SK-N-SH (cell line): Measurements from ENCODE around the gene CHST12. TPM values are rescaled to one million over a fixed set of nuclear protein-coding genes. Genes with fewer than 3 reads are reported as not detected.
"Not testable (repeated sequence)": the region's sequence is repeated elsewhere in the genome, so short reads cannot be mapped to it uniquely, and the experiment has no call there.

Experiments used
- CTCF ChIA-PET: fragments of 300-600, 350-600 bp; formaldehyde crosslinking; extraction: SDS; loops from one replicate; lab custom pipeline; 2021; lab: Yijun Ruan, JAX
- POLR2A ChIA-PET: fragments of 350-600 bp; sonication (Branson Sonifier 250); formaldehyde crosslinking; extraction: SDS; loops from one replicate; lab custom pipeline; 2020; ENCODE audit warnings: antibody characterized with exemption, inconsistent platforms; lab: Yijun Ruan, JAX
- DNase-seq: peaks from one replicate; pipeline ENCODE4 v3.0.0; 2012
- H2AFZ ChIP-seq: fragments of 200-600 bp; sonication (generic); 2 replicates; pipeline ENCODE4 v1.8.1; 2016; ENCODE audit warnings: antibody characterized with exemption, mild to moderate bottlenecking, low read depth
- H3F3A ChIP-seq: fragments of 200-600 bp; sonication (generic); replicated peaks from 2 replicates; pipeline ENCODE3; 2016; ENCODE audit warnings: antibody characterized with exemption, mild to moderate bottlenecking; ENCODE audit not compliant: insufficient read depth
- H3K27ac ChIP-seq, 2 experiments: fragments of 200-500 bp in 1 of 2; fragments of 200-600 bp in 1 of 2; sonication (Bioruptor generic) in 1 of 2; sonication (generic), shearing (Covaris generic) in 1 of 2; 2 replicates each; pipeline versions ENCODE4 v1.5.1 to v1.6.1; 2014 to 2016; ENCODE audit warnings: low read depth in 2 of 2, inconsistent platforms in 1 of 2, low read length in 1 of 2, mild to moderate bottlenecking in 1 of 2, mixed read lengths in 1 of 2
- H3K27me3 ChIP-seq: fragments of 200-600 bp; sonication (generic), shearing (Covaris generic); 2 replicates; pipeline ENCODE4 v1.6.1; 2016; ENCODE audit warnings: mixed run types; ENCODE audit not compliant: insufficient read depth
- H3K36me3 ChIP-seq, 2 experiments: fragments of 200-500 bp in 1 of 2; fragments of 200-600 bp in 1 of 2; sonication (Bioruptor generic) in 1 of 2; sonication (generic) in 1 of 2; replicated peaks in 1 of 2; 2 replicates each; pipeline versions ENCODE3 to v1.5.1; 2014 to 2016; ENCODE audit warnings: low read length in 1 of 2, mild to moderate bottlenecking in 1 of 2; ENCODE audit not compliant: insufficient read depth in 2 of 2, control insufficient read depth in 1 of 2
- H3K4me1 ChIP-seq, 2 experiments: fragments of 200-500 bp in 1 of 2; fragments of 200-600 bp in 1 of 2; sonication (Bioruptor generic) in 1 of 2; sonication (generic), shearing (Covaris generic) in 1 of 2; 2 replicates each; pipeline versions ENCODE4 v1.5.1 to v1.6.1; 2014 to 2016; ENCODE audit warnings: low read depth in 1 of 2, low read length in 1 of 2, mixed run types in 1 of 2; ENCODE audit not compliant: insufficient read depth in 2 of 2, control insufficient read depth in 1 of 2
- H3K4me2 ChIP-seq: fragments of 200-600 bp; sonication (generic), shearing (Covaris generic); 2 replicates; pipeline ENCODE4 v1.6.1; 2017; ENCODE audit warnings: mixed run types
- H3K4me3 ChIP-seq, 2 experiments: fragments of 200-500 bp in 1 of 2; fragments of 200-600 bp in 1 of 2; sonication (Bioruptor generic) in 1 of 2; sonication (generic), shearing (Covaris generic) in 1 of 2; 2 replicates each; pipeline versions ENCODE4 v1.5.1 to v1.8.1; 2014 to 2016; ENCODE audit warnings: low read depth in 2 of 2, inconsistent platforms in 1 of 2, low read length in 1 of 2, mild to moderate bottlenecking in 1 of 2, mixed read lengths in 1 of 2, moderate library complexity in 1 of 2
- H3K79me2 ChIP-seq: fragments of 200-600 bp; sonication (generic); 2 replicates; pipeline ENCODE4 v1.8.1; 2017; ENCODE audit warnings: mild to moderate bottlenecking; ENCODE audit not compliant: insufficient read depth
- H3K9ac ChIP-seq: fragments of 200-600 bp; sonication (generic); 2 replicates; pipeline ENCODE4 v1.6.1; 2017; ENCODE audit warnings: mixed run types
- H3K9me2 ChIP-seq: fragments of 200-600 bp; sonication (generic); 2 replicates; pipeline ENCODE4 v1.6.1; 2017; ENCODE audit warnings: mixed run types
- H3K9me3 ChIP-seq: fragments of 200-600 bp; sonication (generic); 2 replicates; pipeline ENCODE4 v1.6.1; 2017; ENCODE audit warnings: mixed run types, mild to moderate bottlenecking, moderate library complexity
- H4K20me1 ChIP-seq: fragments of 200-600 bp; sonication (generic); 2 replicates; pipeline ENCODE4 v1.6.1; 2017; ENCODE audit warnings: mild to moderate bottlenecking, mixed run types; ENCODE audit not compliant: insufficient read depth
- GABPA ChIP-seq: IDR thresholded peaks from 2 replicates; pipeline ENCODE4 v1.4.0; 2012; ENCODE audit warnings: low read depth, mild to moderate bottlenecking
- GATA2 ChIP-seq: sonication (generic); formaldehyde crosslinking; IDR thresholded peaks from 2 replicates; pipeline ENCODE4 v1.5.0; 2020; ENCODE audit warnings: mild to moderate bottlenecking, missing genetic modification reagents
- MXI1 ChIP-seq: IDR thresholded peaks from 2 replicates; pipeline ENCODE4 v1.6.1; 2012; ENCODE audit warnings: mild to moderate bottlenecking, low read depth, low read length, improper control_type of control experiment
- NRF1 ChIP-seq: IDR thresholded peaks from 2 replicates; pipeline ENCODE4 v1.6.1; 2012; ENCODE audit warnings: low read depth, mild to moderate bottlenecking, low read length
- POLR2AphosphoS5 ChIP-seq: IDR thresholded peaks from 2 replicates; pipeline ENCODE4 v1.6.1; 2012; ENCODE audit warnings: low read depth, low read length
- RAD21 ChIP-seq: IDR thresholded peaks from 2 replicates; pipeline ENCODE4 v1.6.1; 2012; ENCODE audit warnings: mild to moderate bottlenecking, low read length
- RCOR1 ChIP-seq: fragments of 150-350 bp; IDR thresholded peaks from 2 replicates; pipeline ENCODE4 v1.6.1; 2017; ENCODE audit warnings: antibody characterized with exemption, low read length
- RFX5 ChIP-seq: IDR thresholded peaks from 2 replicates; pipeline ENCODE4 v1.6.1; 2012; ENCODE audit warnings: mild to moderate bottlenecking, improper control_type of control experiment, low read length
- TAF1 ChIP-seq: IDR thresholded peaks from 2 replicates; pipeline ENCODE4 v1.6.1; 2012; ENCODE audit warnings: low read depth, mild to moderate bottlenecking, low read length, moderate library complexity, borderline replicate concordance
- TCF12 ChIP-seq: IDR thresholded peaks from 2 replicates; pipeline ENCODE4 v1.4.0; 2012
- WGBS: methylation state at CpG from one replicate; pipeline ENCODE4 v1.1.6; 2017; ENCODE audit warnings: low lambda C conversion rate; 5-methylcytosine and 5-hydroxymethylcytosine counted together
- polyA plus RNA-seq, 3 experiments: library from polyadenylated mRNA; depleted of rRNA; stranded (reverse); fragments of >200 nt; gene quantifications; 2 replicates each; pipeline ENCODE4 v1.2.3, GENCODE V29; 2012

CHST12 gene
- polyA plus RNA-seq, 1 of the 3 experiments (the other 2 are of a cell fraction): 32.7 TPM

DNA sequence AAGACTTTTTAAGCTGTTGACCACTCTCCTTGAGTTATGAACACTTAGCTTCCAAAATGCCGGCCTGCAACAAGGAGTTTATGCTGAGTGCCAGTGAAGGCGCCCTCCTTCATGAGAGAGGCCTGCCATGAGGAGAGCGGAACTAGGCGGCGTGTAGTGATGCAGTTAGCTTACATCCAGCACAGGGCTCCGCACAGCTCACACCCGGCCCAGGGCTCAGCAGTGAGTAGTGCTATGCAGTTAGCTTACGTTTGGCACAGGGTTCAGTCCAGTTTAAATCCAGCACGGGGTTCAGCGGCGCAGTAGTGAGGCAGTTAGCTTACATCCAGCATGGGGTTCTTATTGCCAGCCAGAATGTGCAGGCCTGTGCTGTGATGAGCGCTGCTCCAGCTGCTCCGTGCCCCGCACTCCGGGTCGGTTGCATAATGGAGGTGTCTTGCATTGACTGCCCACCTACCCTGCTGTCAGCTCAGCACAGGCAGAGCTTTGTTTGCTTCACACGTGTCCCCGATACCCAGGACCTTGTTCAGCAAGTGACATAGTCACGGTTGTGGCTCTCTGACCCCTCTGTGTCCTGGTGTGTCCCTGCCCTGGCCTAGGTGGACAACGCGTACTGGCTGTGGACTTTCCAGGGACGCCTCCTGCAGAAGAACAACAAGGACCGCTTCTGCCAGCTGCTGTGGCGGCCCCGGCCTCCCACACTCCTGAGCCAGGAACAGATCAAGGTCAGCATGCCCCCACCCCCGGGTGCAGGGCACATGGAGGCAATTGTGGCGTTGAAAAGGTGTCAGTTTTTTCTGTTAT lies 26.9 kb upstream of the CHST12 start (continued):
- TF ChIP-seq NRF1 (no peak), RAD21 (no peak), GABPA (no peak), POLR2AphosphoS5 (no peak), TAF1 (no peak), TCF12 (no peak), MXI1 (no peak)

- H3K27ac ChIP-seq, H3K9me3 ChIP-seq, H2AFZ ChIP-seq, H3K4me2 ChIP-seq, H3K27me3 ChIP-seq, H3K4me1 ChIP-seq, DNase-seq, H3K9me2 ChIP-seq, POLR2A ChIA-PET, H3K9ac ChIP-seq, H3K4me3 ChIP-seq: not testable (repeated sequence)
- peaks cover 48 to 85% of the 10 kb centered on the region in 2 experiments for H3K36me3 ChIP-seq
- peaks cover 17% of the 10 kb centered on the region for H3F3A ChIP-seq
- CTCF ChIA-PET: interaction anchor here (0.5 to 1.4 kb wide), 2 partner anchors 29 to 91 kb away, joined by 3 to 5 read pairs; no protein-coding TSS in a partner anchor
- 94% methylated on average over 17 of the region's 18 CpGs for WGBS
- peaks cover 47% of the 10 kb centered on the region for H4K20me1 ChIP-seq
- peaks cover 52% of the 10 kb centered on the region for H3K79me2 ChIP-seq
Observed at GRCh38 chr7:2377492-2377891, 25.9 kb upstream of the CHST12 start.

- H3K27me3 ChIP-seq, H3K27ac ChIP-seq, DNase-seq, POLR2A ChIA-PET, CTCF ChIA-PET, H3K9me3 ChIP-seq, H3K4me3 ChIP-seq, H3K4me2 ChIP-seq, H3K9ac ChIP-seq, H2AFZ ChIP-seq, H3K4me1 ChIP-seq, H3K9me2 ChIP-seq: not testable (repeated sequence)
- WGBS: 95% methylated on average over 17 of the region's 18 CpGs
- Histone ChIP-seq H3K79me2 (peaks cover 46% of the 10 kb centered on the region), H3K36me3 (peaks cover 41 to 78% of the 10 kb centered on the region in 2 experiments), H3F3A (peaks cover 19% of the 10 kb centered on the region), H4K20me1 (peaks cover 47% of the 10 kb centered on the region)
Observed at GRCh38 chr7:2378125-2378524, 25.3 kb upstream of the CHST12 start.

GRCh38 chr7:2379161-2379560 lies 24.2 kb upstream of the CHST12 start:
- Histone ChIP-seq H4K20me1 (peaks cover 47% of the 10 kb centered on the region), H2AFZ (no peak overlapping the region), H3K9me2 (no peaks in the 10 kb centered on the region), H3K36me3 (peaks cover 34 to 68% of the 10 kb centered on the region in 2 experiments), H3K4me2 (no peak overlapping the region), H3K4me3 (no peak overlapping the region), H3K9me3 (no peaks in the 10 kb centered on the region), H3K9ac (no peak overlapping the region), H3K4me1 (peaks cover 0 to 10% of the 10 kb centered on the region in 2 experiments; a peak in 1 of 4 replicates), H3K79me2 (peaks cover 38% of the 10 kb centered on the region), H3F3A (peaks cover 19% of the 10 kb centered on the region), H3K27ac (no peak overlapping the region), H3K27me3 (no peaks in the 10 kb centered on the region)
- WGBS: 98% methylated on average over 20 of the region's 20 CpGs
- POLR2A ChIA-PET: no interaction called here
- no peak for TF ChIP-seq TCF12
- TF ChIP-seq RFX5: no peak
- no peak for TF ChIP-seq GATA2 (CRISPR knock-in tag)
- TF ChIP-seq RCOR1: no peak
- CTCF ChIA-PET: interaction anchor here (1.4 kb wide), 1 partner anchor 14 kb away, joined by 6 read pairs; no protein-coding TSS in a partner anchor
- DNase-seq: no peak
